Thyroid gland (tissue), 4 donors: ENCODE data around the gene BCLAF1. TPM values are rescaled to one million over a fixed set of nuclear protein-coding genes. Genes with fewer than 3 reads are reported as not detected.
"Not testable (repeated sequence)": the region's sequence is repeated elsewhere in the genome, so short reads cannot be mapped to it uniquely, and the experiment has no call there.

Experiments
- DNase-seq, 2 donors: peaks; one replicate each; pipeline ENCODE4 v3.0.0-alpha.2; 2019
- H3K27ac ChIP-seq, 3 donors: fragments of 200-600 bp; sonication (generic); 1 replicate in 2 of 3; 2 replicates in 1 of 3; pipeline ENCODE4 v1.5.1; 2016 to 2019; ENCODE audit warnings: mild to moderate bottlenecking in 1 of 3, moderate library complexity in 1 of 3
- H3K27me3 ChIP-seq: fragments of 200-600 bp; sonication (generic); one replicate; pipeline ENCODE4 v1.5.1; 2019
- H3K36me3 ChIP-seq, 2 donors: fragments of 200-600 bp; sonication (generic); one replicate each; pipeline ENCODE4 v1.5.1; 2016 to 2019
- H3K4me1 ChIP-seq, 2 donors: fragments of 200-600 bp; sonication (generic); one replicate each; pipeline ENCODE4 v1.5.1; 2017 to 2019
- H3K4me3 ChIP-seq, 3 donors: fragments of 200-600 bp; sonication (generic); replicated peaks in 1 of 3; 1 replicate in 2 of 3; 2 replicates in 1 of 3; pipeline ENCODE4 v1.5.1; 2016; ENCODE audit warnings: mild to moderate bottlenecking in 1 of 3
- H3K9me3 ChIP-seq: fragments of 200-600 bp; sonication (generic); one replicate; pipeline ENCODE4 v1.5.1; 2017
- CTCF ChIP-seq, 6 experiments: fragments of 200-600 bp in 3 of 6; fragments of 450-650 bp in 3 of 6; sonication (generic) in 3 of 6; IDR thresholded peaks; one replicate each; pipeline ENCODE4 v1.5.1; 2016 to 2019; ENCODE audit warnings: antibody characterized with exemption in 6 of 6, mild to moderate bottlenecking in 2 of 6, inconsistent platforms in 1 of 6, moderate library complexity in 1 of 6
- POLR2A ChIP-seq, 2 donors: fragments of 450-650 bp; IDR thresholded peaks; one replicate each; pipeline ENCODE4 v1.6.1; 2017; ENCODE audit warnings: antibody characterized with exemption in 2 of 2, mild to moderate bottlenecking in 2 of 2, moderate library complexity in 1 of 2
- WGBS, 2 donors: methylation state at CpG; one replicate each; pipeline ENCODE4 v1.1.5; 2017; 5-methylcytosine and 5-hydroxymethylcytosine counted together
- intact Hi-C: fragments of 100-400 bp; cut with DNase I; formaldehyde crosslinking; loops from one replicate; pipeline ENCODE4 v1.15.1; 2023
- total RNA-seq, 4 donors: library from RNA; depleted of rRNA; stranded (reverse); fragments of >200 nt; gene quantifications; one replicate each; pipeline ENCODE4 v1.2.3, GENCODE V29; 2016

BCLAF1 gene
- total RNA-seq, 4 donors from 2014 or later = 149 to 209 (median 169) TPM

DNA sequence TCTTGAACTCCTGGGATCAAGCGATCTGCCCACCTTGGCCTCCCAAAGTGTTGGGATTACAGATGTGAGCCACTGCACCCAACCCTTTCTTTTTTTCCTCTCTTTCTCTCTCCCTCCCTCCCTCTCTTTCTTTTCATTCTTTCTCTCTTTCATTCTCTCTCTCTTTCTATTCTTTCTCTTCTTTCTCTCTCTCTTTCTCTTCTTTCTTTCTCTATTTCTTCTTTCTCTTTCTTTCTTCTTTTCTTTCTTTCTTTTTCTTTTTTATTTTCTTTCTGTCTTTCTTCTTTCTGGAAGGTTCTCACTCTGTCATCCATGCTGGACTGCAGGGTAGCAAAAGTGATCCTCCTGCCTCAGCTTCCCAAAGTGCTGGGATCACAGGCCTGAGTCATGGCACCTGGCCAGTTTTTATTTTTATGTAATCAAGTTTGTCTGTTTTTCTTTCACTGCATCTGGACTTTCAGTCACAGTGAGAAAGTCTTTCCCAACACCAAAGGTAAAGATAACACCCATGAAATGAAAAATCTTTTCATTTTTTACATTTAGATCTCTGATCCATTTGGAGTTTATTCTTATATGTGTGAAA lies 20.2 kb upstream of the BCLAF1 start:
- no peak overlapping the region for H3K27ac ChIP-seq
- intact Hi-C loops = no loop called here
- 94 to 95% methylated on average over 1 of the region's 1 CpG for WGBS, 2 donors
- no peaks in the 10 kb centered on the region for H3K9me3 ChIP-seq
- DNase-seq = no peak
- no peaks in the 10 kb centered on the region for H3K27me3 ChIP-seq
- H3K4me3 ChIP-seq = no peak overlapping the region
- peaks cover 0 to 7% of the 10 kb centered on the region in 2 donors for H3K4me1 ChIP-seq
- no peaks in the 10 kb centered on the region for H3K36me3 ChIP-seq
- TF ChIP-seq POLR2A (IDR thresholded peaks at IDR 0.05) (no peak), CTCF (IDR thresholded peaks at IDR 0.05) (no peak)

DNA sequence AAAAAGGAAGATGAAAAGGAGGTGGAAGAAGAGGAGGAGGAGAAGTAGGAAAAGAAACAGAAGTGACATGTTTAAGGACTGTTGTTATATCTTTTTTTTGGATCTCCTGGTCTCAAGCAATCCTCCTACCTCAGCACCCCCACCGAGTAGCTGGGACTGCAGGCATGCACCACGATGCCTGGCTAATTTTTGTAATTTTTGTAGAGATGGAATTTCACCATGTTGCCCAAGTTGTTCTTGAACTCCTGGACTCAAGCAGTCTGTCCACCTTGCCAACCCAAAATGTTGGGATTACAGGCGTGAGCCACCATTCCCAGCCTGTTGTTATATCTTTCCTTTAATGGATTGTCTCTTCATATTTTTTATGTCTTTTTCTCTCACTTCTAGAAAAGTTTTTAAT lies 19.5 kb upstream of the BCLAF1 start:
- 86 to 87% methylated on average over 3 of the region's 3 CpGs for WGBS, 2 donors
- H3K36me3 ChIP-seq = no peaks in the 10 kb centered on the region

DNA sequence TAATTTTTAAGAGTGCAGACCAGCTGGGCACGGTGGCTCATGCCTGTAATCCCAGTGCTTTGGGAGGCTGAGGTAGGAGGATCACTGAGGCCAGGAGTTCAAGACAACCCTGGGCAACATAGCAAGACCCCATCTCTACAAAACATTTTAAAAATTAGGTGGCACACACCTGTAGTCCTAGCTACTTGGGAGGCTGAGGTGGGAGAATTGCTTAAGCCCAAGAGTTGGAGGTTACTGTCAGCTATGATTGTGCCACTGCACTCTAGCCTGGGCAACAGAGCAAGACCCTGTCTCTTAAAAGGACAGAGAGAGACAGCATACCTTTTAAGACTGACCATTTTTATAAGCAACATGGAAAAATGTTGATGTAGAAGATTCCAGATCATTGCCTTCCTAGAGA lies 18.8 kb upstream of the BCLAF1 start:
- H3K27ac ChIP-seq, H3K27me3 ChIP-seq, H3K9me3 ChIP-seq, DNase-seq, H3K36me3 ChIP-seq, H3K4me3 ChIP-seq, intact Hi-C loops, H3K4me1 ChIP-seq: not testable (repeated sequence)
- WGBS, 2 donors = 85 to 87% methylated on average over 1 of the region's 1 CpG

More for the DNA sequence above, 19.5 kb upstream of the BCLAF1 start:
- Histone ChIP-seq H3K27me3 (no peaks in the 10 kb centered on the region), H3K4me3 (no peak overlapping the region), H3K27ac (no peak overlapping the region), H3K9me3 (no peaks in the 10 kb centered on the region), H3K4me1 (peaks cover 0 to 7% of the 10 kb centered on the region in 2 donors)
- TF ChIP-seq POLR2A (IDR thresholded peaks at IDR 0.05) (no peak), CTCF (IDR thresholded peaks at IDR 0.05) (no peak)
- intact Hi-C loops = no loop called here
- no peak for DNase-seq

GRCh38 chr6:136307351-136307750 lies 17.7 kb upstream of the BCLAF1 start:
- Histone ChIP-seq H3K27ac (no peak overlapping the region), H3K4me1 (peaks cover 0 to 7% of the 10 kb centered on the region in 2 donors), H3K27me3 (no peaks in the 10 kb centered on the region), H3K36me3 (no peaks in the 10 kb centered on the region), H3K4me3 (no peak overlapping the region), H3K9me3 (no peaks in the 10 kb centered on the region)
- no peak for TF ChIP-seq CTCF (IDR thresholded peaks at IDR 0.05)
- no peak for TF ChIP-seq POLR2A (IDR thresholded peaks at IDR 0.05)
- intact Hi-C loops = no loop called here
- no peak for DNase-seq

DNA sequence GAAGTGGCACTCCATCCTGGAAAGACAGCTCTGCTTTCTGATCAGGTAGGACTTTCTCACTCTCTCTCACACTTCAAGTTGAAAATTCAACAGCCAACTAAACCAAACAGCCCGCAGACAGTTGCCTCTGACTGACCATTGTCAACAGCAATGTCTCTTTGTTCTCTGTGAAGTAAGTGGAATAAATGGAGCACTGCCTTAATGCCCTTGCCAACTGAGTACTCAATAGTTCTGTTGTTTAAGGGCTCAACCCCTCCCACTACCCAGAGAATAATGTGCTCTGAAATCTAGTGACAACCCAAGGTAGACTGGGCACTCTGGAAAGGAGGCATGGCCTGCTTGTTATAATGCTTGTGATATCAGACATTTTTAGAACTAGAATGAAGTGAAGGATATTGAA lies 16.8 kb upstream of the BCLAF1 start:
- peak; percentile 13 to 19 for DNase-seq
- 46 to 50% methylated on average over 1 of the region's 1 CpG for WGBS, 2 donors
- Histone ChIP-seq H3K27me3 (no peaks in the 10 kb centered on the region), H3K36me3 (no peaks in the 10 kb centered on the region), H3K4me3 (no peak overlapping the region), H3K27ac (peak overlapping the region in 1 of 3 donors; percentile 6), H3K9me3 (no peaks in the 10 kb centered on the region), H3K4me1 (peaks cover 0 to 7% of the 10 kb centered on the region in 2 donors)
- no peak for TF ChIP-seq POLR2A (IDR thresholded peaks at IDR 0.05)
- no peak for TF ChIP-seq CTCF (IDR thresholded peaks at IDR 0.05)
- intact Hi-C loops = no loop called here

- DNase-seq = no peak
- no peak for TF ChIP-seq POLR2A (IDR thresholded peaks at IDR 0.05)
- no peak for TF ChIP-seq CTCF (IDR thresholded peaks at IDR 0.05)
- Histone ChIP-seq H3K4me3 (no peak overlapping the region), H3K27me3 (no peaks in the 10 kb centered on the region), H3K36me3 (no peaks in the 10 kb centered on the region), H3K27ac (no peak overlapping the region), H3K9me3 (no peaks in the 10 kb centered on the region), H3K4me1 (peaks cover 0 to 7% of the 10 kb centered on the region in 2 donors)
- intact Hi-C loops = no loop called here
- WGBS, 2 donors = 95 to 98% methylated on average over 4 of the region's 4 CpGs
These were observed 14.8 kb upstream of the BCLAF1 start for GRCh38 chr6:136304410-136304809.
